ENCODE measurements around the gene ZYX. TPM values are rescaled to one million over a fixed set of nuclear protein-coding genes. Genes with fewer than 3 reads are reported as not detected.
"Not testable (repeated sequence)": the region's sequence is repeated elsewhere in the genome, so short reads cannot be mapped to it uniquely, and the experiment has no call there.

ZYX gene
- total RNA-seq, 1 donor from 2014 or later, result 69.8 TPM

DNA sequence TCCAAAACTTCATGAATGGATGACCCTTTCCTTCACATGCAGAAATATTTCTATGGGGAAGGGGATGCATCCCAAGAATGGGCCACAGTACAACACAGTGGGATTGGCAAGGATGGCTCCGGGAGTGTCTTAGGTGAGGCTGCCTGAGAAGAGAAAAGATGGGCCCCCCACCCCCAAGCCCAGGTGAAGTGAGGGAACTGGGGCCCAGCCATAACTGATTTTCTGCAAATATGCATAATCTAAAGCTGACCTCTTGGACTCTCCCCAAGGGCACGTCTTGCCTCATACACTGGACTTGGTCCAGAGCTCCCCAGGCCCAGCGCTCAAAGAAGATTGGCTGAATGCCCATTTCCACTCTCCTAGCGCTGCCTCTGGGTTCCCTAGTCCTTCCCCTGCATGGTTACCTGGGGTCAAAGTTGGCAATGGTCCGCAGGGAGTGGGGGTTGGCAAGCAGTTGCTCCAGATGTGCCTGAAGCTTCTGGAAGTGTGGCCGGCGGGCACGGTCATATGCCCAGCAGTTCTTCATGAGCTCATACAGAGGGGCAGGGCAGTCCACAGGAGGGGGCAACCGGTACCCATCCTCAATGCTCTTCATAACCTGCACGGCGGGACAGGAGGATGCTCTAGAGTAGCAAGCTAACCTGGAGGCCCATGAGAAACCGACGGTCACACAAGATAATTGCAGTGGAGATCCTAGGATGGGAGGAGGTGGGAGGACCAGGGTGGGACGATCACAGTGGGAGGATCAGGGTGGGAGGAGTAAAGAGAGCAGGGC, 12.3 kb downstream of the ZYX start:
- ATAC-seq (ENCODE audit: poor library complexity) (no peak), DNase-seq (no peak)
- intact Hi-C loops (cut with DNase I), result no loop called here

GRCh38 chr7:143394068-143394467, 12.9 kb downstream of the ZYX start:
- no peak for DNase-seq
- intact Hi-C loops (cut with DNase I), result no loop called here
- ATAC-seq (ENCODE audit: poor library complexity), result no peak

DNA sequence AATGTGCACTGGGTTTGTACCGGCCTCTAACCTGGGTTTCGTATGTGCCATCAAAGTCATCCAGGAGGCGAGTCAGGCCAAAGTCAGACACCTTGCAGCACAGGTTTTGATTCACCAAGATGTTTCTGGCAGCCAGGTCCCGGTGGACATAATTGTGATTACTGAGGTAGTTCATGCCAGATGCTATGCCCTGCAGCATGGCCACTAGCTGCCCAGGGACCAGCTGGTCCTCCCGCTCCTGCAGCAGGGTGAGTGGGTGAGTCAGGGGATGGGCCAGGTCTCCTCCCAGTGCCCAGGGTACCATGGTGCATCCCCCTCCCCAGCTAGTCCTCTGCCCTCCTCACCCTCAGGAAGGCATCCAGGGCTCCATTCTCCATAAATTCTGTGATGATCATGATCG, 13.6 kb downstream of the ZYX start:
- intact Hi-C loops (cut with DNase I), result no loop called here
- no peak for ATAC-seq (ENCODE audit: poor library complexity)
- DNase-seq, result no peak

- intact Hi-C loops (cut with DNase I), result no loop called here
Observed at GRCh38 chr7:143395187-143396149, 14.3 kb downstream of the ZYX start.

GRCh38 chr7:143396182-143396581, 15.0 kb downstream of the ZYX start:
- DNase-seq (no peak), ATAC-seq (ENCODE audit: poor library complexity) (no peak)
- intact Hi-C loops (cut with DNase I), result no loop called here

More at GRCh38 chr7:143395187-143396149, 14.3 kb downstream of the ZYX start:
- ATAC-seq (ENCODE audit: poor library complexity) (peak; percentile 10), DNase-seq (peak; percentile 57)

DNA sequence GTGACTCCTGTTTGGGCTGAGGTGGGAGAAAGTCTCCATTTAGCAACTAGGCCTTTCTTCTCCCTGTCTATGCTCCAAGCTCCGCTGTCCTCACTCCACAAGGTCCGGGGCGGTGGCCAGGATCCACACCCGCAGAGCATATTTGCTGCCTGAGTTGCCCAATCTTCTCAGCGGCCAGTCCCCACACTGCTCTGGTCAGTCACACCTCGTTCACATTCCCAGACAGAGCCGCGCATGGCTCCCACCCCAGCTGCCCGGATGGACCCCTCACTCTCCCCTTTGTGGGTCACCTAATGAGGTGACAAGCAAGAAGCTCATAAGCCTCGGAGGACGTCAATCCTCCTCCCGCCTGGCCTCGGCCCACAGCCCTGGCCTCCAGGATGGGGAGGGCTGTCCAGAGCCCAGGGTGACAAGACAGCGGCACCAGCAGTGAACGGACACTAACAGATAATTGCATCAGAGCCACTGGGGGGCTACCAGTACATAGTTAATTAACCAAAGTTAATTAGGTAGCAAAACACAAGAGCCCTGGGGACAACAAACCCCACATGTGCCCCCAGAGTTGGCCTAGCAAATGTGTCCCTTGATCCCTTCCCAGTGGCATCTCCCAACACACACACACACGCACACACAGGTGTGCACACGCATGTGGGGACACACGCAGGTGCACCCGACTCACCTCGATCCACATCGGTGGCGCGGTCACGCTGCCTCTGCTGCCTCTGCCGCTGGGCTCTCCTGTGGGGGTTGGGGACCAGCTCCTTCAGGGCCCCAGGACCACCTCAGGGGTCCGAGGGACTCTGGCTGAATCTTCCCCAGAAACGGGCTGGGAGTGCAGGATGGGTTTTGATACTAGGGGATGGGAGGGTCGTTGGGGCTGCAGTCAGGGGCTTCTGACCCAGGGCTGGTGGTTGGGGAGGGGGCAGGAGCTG, 15.7 kb downstream of the ZYX start:
- intact Hi-C loops (cut with DNase I), result no loop called here
- no peak for ATAC-seq (ENCODE audit: poor library complexity)
- DNase-seq, result peak; percentile 68

DNA sequence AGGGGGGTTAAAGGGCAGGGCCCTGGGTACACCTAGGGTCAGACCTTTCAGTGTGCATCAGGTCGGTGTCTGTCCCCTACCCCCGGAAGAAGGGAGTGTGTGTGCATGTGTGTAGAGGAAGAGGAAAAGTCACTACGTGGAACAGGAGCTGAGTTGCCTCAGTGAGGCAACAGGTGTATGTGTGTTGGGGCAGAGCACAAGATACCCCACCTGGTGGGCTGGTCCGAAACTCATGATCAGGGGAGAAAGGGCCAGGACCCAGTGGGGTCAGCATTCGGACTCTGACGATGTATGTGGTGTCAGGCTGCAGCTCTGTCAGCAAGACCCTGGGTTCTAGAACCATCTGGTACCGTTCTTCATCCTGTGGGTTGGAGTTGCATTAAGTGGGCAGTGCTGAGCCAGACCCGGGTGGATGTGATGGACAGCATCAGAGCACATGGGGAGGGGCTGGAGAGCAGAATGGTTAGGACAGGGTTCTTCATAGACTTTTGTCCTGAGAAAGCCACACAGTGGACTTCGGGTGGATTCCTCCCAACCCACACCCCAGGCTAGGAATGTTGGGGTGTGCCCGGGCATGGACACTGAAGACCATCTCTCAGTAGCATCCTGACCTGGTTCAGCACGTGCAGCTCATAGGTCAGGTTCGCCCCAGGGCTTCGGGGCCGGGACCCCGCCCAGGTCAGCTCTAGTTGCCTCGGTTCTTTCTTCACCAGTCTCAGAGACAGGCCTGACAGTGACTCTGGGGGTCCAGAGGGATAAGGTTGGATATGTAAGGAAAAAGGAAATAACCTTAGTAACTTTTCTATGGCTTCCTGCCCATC, 16.8 kb downstream of the ZYX start:
- no peak for ATAC-seq (ENCODE audit: poor library complexity)
- intact Hi-C loops (cut with DNase I), result no loop called here
- DNase-seq, result no peak

DNA sequence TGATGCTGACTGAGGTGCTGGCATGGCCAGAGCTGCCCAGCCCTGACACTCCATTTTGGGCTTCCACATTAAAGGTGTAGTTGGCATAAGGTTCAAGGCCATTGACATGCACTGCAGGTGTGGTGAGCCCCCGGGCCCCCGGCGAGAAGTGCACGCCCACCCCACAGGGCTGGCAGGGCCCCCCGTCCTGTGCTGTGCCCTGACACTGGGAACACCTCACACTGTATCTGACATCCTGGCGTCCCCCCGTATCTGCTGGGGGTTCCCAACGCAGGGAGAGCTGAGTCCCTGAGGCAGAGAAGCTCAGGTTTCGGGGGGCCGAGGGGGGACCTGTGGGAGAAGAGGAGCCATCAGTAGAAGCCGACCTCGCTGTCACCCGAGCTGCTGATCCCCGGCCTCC, 17.5 kb downstream of the ZYX start:
- intact Hi-C loops (cut with DNase I), result no loop called here
- DNase-seq (no peak), ATAC-seq (ENCODE audit: poor library complexity) (no peak)

GRCh38 chr7:143399151-143399550, 18.0 kb downstream of the ZYX start:
- ATAC-seq (ENCODE audit: poor library complexity), result no peak
- DNase-seq, result no peak
- intact Hi-C loops (cut with DNase I), result no loop called here

DNA sequence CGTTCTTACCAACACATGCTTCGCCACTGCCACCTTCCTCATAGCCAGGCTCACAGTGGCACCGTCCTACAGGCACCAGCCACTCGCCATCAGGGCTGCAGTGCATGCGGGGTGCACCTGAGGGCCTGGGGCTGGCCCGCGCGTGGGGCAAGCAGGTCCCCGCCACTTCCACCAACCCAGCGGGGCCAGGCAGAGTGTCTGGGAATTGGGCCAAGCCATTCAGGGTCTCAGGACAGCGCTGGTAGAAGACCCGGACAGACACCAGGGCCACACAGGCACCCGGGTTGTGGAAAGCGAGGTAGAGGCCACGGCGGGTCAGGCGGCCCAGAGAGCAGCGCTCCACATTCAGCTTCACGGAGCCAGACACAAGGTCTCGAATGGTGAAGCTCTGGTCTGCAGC, 18.5 kb downstream of the ZYX start:
- ATAC-seq (ENCODE audit: poor library complexity), result no peak
- intact Hi-C loops (cut with DNase I), result no loop called here
- no peak for DNase-seq

- intact Hi-C loops (cut with DNase I), result no loop called here
- DNase-seq, result no peak
- no peak for ATAC-seq (ENCODE audit: poor library complexity)
Observed at GRCh38 chr7:143401265-143401664, 20.1 kb downstream of the ZYX start.

GRCh38 chr7:143402233-143402632, 21.1 kb downstream of the ZYX start:
- ATAC-seq (ENCODE audit: poor library complexity); DNase-seq; intact Hi-C loops (cut with DNase I): not testable (repeated sequence)

DNA sequence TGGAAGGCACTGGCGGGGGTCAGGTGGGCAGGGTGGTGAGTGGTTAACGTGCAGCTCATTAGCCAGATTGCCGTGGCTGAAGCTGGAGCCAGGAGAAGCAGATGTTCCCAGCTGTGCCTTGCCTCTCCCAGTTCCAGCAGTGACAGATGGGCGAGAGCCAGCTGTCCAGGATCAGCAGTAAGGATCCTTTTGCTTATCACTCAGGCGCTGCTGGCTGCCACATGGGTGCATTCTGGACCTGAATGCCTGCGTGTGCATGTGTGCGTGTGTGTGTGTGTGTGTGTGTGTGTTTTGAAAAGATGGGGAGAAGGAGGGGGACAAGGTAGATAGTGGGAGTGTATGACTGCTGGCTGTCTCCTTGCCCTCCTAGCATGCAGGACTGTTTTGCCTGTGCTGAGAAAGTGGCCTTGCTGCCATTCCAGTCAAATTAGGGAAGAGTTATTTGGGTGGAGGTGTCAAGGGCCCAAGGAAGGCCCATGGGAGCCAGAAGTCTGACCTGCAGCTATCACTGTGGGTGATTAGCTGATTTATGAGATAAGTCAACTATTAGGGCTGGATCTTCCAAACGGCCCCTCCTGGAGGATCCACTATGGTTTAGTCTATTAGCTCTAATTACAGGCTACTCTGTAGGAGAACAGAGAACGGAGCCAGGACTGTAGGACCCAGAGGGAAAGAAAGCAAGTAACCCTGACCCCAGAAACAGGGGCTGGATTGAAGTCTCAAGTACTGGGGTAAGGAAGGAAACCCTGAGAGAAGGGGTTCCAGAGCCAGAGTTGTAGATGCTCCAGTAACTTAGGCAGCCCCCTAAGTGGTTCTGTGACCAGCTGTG, 24.2 kb downstream of the ZYX start:
- ATAC-seq (ENCODE audit: poor library complexity) (peak; percentile 86), DNase-seq (peak; percentile 87)
- intact Hi-C loops (cut with DNase I), result loop anchor here (5.0 kb wide), 1 partner anchor 163 kb away; no protein-coding TSS in a partner anchor

DNA sequence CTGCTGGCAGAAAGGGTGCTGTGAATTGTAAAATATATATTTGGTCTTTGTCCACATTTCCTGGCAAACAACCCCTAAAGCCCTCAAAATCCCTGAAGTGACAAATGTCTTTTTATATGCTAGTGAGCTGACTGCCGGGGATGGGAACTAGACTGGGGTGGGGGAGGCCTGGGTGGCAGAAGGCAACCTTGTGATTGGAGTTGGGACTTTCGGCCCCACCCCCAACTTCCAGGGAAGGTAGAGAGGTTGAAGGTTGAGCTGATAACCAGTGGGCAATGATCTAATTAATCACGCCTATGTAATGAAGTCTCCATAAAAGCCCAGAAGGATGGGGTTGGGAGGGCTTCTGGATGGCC, 24.8 kb downstream of the ZYX start:
- intact Hi-C loops (cut with DNase I), result loop anchor here (5.0 kb wide), 1 partner anchor 164 kb away; no protein-coding TSS in a partner anchor
- DNase-seq (no peak), ATAC-seq (ENCODE audit: poor library complexity) (no peak)

DNA sequence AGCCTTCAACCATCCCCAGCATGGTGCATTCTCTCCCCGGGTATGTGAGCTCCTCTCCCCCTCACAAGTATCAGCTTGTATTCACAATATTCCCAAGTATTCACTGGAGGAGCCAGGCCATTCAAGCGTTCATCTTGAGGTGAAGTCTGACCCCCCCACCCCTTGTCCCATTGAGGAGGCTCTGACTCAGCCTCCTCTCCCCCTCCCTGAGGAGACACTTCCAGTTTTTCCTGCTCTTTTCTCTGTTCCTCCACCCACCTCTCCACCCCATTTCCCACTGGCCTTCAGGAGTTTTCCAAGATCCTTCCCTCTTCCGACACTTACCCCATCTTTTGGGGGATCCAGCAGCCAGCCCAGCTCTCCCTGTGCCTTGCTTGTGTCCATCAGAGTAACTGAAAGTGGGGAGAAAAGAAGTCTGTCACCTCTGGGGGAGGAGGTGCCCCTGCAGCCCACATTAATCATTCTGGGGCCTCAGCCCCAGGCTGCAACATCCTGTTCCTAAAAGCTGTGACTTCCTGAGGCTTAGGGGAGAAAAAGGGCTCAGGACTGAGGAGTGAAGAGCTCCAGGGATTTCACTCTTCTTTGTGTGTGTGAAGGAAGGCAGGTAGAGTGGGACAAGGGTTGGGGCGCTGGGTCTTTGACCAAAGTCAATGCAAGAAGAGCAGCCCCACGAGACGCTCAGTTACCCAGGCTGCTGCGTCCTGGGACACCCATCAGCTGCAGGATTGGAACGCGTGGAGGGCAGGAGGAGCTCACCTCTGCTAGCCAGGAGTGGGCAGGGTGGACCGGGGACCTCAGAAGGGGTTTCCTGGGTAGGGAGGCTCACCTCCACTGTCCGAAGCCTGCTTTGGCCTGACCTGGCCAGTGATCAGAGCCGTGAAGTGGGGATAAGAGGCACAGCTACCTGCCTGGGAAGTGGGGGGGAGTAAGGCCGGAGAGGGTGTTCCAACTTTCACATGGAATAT, 26.4 kb downstream of the ZYX start:
- DNase-seq, result no peak

DNA sequence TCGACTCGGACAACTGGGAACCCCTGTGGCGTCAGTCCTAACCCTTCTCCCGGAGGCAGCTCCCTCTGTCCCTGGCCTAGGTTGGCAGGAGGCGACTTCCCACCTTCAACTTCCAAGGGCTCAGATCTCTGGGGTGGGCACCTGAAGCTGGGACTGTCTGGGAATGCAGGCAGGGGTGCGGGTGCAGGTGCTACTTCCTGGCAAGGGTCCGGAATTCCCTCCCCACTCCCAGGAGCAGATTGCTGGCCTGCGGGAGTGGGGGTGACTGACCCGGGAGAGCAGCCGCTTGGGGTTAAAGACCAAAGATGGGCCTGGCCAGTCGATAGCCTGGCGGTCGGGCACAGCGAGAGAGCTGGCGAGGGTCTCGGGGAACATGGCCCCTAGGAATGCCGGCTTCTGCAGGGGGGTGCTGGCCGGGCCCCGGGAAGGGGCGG, 27.1 kb downstream of the ZYX start:
- no peak for DNase-seq
- intact Hi-C loops (cut with DNase I), result loop anchor here (5.0 kb wide), 1 partner anchor 166 kb away; no protein-coding TSS in a partner anchor

More for the DNA sequence above, 26.4 kb downstream of the ZYX start:
- intact Hi-C loops (cut with DNase I), result loop anchor here (5.0 kb wide), 1 partner anchor 165 kb away; no protein-coding TSS in a partner anchor
- ATAC-seq (ENCODE audit: poor library complexity), result no peak

More for the DNA sequence above, 27.1 kb downstream of the ZYX start:
- ATAC-seq (ENCODE audit: poor library complexity), result no peak
